Right lobe of liver (tissue), 4 donors: ENCODE data around the gene SVEP1.

Experiments used
- CTCF ChIP-seq, 4 donors: fragments of 200-600 bp in 3 of 4; fragments of 450-650 bp in 1 of 4; IDR thresholded peaks; one replicate each; pipeline versions ENCODE4 v1.5.1 to v1.8.0; 2016 to 2022; ENCODE audit warnings: antibody characterized with exemption in 4 of 4, mild to moderate bottlenecking in 2 of 4
- POLR2A ChIP-seq: fragments of 450-650 bp; IDR thresholded peaks from one replicate; pipeline ENCODE4 v1.6.1; 2017; ENCODE audit warnings: antibody characterized with exemption, mild to moderate bottlenecking
- donor health status: DM: no; HTN: no; CAD: no.
- donor health status: DM: no; HTN: no; CAD: no.
- donor health status: DM: no; HTN: yes; CAD: no.

DNA sequence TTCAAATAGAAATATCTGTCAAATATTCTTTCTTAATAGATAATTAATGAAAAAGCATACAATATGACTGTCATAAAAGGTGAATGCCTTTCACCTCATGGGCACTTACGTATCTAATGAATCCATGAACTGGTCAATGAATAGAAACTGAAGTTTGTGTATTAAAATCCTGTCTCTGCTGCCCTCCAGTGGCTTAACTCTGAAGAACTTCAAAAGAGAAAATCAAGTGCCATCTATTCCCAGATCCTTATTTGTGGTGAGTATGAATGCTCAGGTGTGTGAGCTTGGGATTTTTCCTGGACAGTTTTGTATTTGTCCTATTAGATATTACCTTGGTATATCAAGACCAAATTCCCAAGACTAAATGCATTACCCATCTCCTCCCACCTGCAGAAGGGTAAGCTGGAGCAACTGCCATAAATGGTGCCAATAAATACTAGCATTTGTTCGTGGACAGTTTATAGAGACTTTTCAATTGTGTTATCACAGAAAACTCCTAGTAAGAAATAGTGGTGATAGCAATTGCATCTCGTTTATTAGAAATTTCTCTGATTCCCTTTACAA lies 44.0 kb upstream of the SVEP1 start:
- TF ChIP-seq POLR2A: no peak
- peak; percentile 64 to 77 (median 74) for TF ChIP-seq CTCF (IDR thresholded peaks at IDR 0.05)
